GM23338 (cell line): ENCODE measurements around the gene TMEM141. TPM values are rescaled to one million over a fixed set of nuclear protein-coding genes. Genes with fewer than 3 reads are reported as not detected.

Experiments used
- ATAC-seq: fragments of 200-7000 bp; cut with Tn5 transposase; 3 replicates; pipeline ENCODE4 v1.9.1; 2020
- DNase-seq: peaks from one replicate; pipeline ENCODE4 v3.0.0-alpha.2; 2015; ENCODE audit warnings: low spot score
- H2AFZ ChIP-seq: fragments of 200-600 bp; sonication (generic); 2 replicates; pipeline ENCODE4 v1.8.0; 2016; ENCODE audit warnings: antibody characterized with exemption, mild to moderate bottlenecking, moderate library complexity
- H3F3A ChIP-seq: fragments of 200-600 bp; sonication (generic); replicated peaks from 2 replicates; pipeline ENCODE4 v1.8.0; 2017; ENCODE audit warnings: antibody characterized with exemption, mixed run types, low read depth
- H3K27ac ChIP-seq: fragments of 200-600 bp; sonication (generic); 2 replicates; pipeline ENCODE4 v1.6.1; 2016; ENCODE audit warnings: low read depth
- H3K27me3 ChIP-seq: fragments of 200-600 bp; sonication (generic); 2 replicates; pipeline ENCODE4 v1.8.0; 2016; ENCODE audit warnings: mild to moderate bottlenecking, mixed run types, moderate library complexity; ENCODE audit not compliant: insufficient read depth
- H3K36me3 ChIP-seq: fragments of 200-600 bp; sonication (generic); 2 replicates; pipeline ENCODE4 v1.8.0; 2016; ENCODE audit warnings: mild to moderate bottlenecking; ENCODE audit not compliant: insufficient read depth
- H3K4me1 ChIP-seq: fragments of 200-600 bp; sonication (generic); 2 replicates; pipeline ENCODE4 v1.8.0; 2016; ENCODE audit warnings: mild to moderate bottlenecking, moderate library complexity; ENCODE audit not compliant: insufficient read depth
- H3K4me2 ChIP-seq: fragments of 200-600 bp; sonication (generic); 2 replicates; pipeline ENCODE4 v1.7.1; 2017; ENCODE audit warnings: mixed run types
- H3K4me3 ChIP-seq: fragments of 200-600 bp; sonication (generic); 2 replicates; pipeline ENCODE4 v1.6.1; 2016; ENCODE audit warnings: mixed run types
- H3K79me2 ChIP-seq: fragments of 200-600 bp; sonication (generic); replicated peaks from 2 replicates; pipeline ENCODE4 v1.8.0; 2017; ENCODE audit warnings: mild to moderate bottlenecking; ENCODE audit not compliant: insufficient read depth
- H3K9me2 ChIP-seq: fragments of 200-600 bp; sonication (generic); 2 replicates; pipeline ENCODE4 v1.8.0; 2017; ENCODE audit not compliant: insufficient read depth
- H4K20me1 ChIP-seq: fragments of 200-600 bp; sonication (generic); replicated peaks from 2 replicates; pipeline ENCODE4 v1.8.0; 2017; ENCODE audit warnings: mild to moderate bottlenecking; ENCODE audit not compliant: insufficient read depth
- H3K27ac Mint-ChIP-seq: 2 replicates; pipeline ENCODE4 v1.8.0; 2020; ENCODE audit warnings: inconsistent platforms, mild to moderate bottlenecking, moderate library complexity, mixed read lengths
- H3K27me3 Mint-ChIP-seq: 3 replicates; pipeline ENCODE4 v1.8.0; 2022; ENCODE audit warnings: low read depth, mild to moderate bottlenecking, moderate library complexity, mixed read lengths, inconsistent platforms; ENCODE audit not compliant: insufficient read depth, poor library complexity
- H3K36me3 Mint-ChIP-seq: 3 replicates; pipeline ENCODE4 v1.8.0; 2021; ENCODE audit warnings: low read depth, mild to moderate bottlenecking, inconsistent platforms, moderate library complexity, mixed read lengths
- H3K4me1 Mint-ChIP-seq: 3 replicates; pipeline ENCODE4 v1.8.0; 2020; ENCODE audit warnings: mild to moderate bottlenecking, inconsistent platforms, mixed read lengths
- H3K4me3 Mint-ChIP-seq: 3 replicates; pipeline ENCODE4 v1.8.0; 2021; ENCODE audit warnings: moderate library complexity, mild to moderate bottlenecking, inconsistent platforms, mixed read lengths
- H3K9me3 Mint-ChIP-seq: 3 replicates; pipeline ENCODE4 v1.8.0; 2020; ENCODE audit warnings: moderate library complexity, mild to moderate bottlenecking, inconsistent platforms, mixed read lengths
- CTCF ChIP-seq, 2 experiments: fragments of 200-600 bp in 1 of 2; sonication (generic) in 1 of 2; conservative IDR thresholded peaks; 2 replicates each; pipeline versions ENCODE4 v1.5.1 to v1.6.1; 2016 to 2017; ENCODE audit warnings: antibody characterized with exemption in 2 of 2, low read depth in 2 of 2, mild to moderate bottlenecking in 2 of 2, moderate library complexity in 1 of 2
- EZH2phosphoT487 ChIP-seq: fragments of 200-600 bp; sonication (generic); IDR thresholded peaks from one replicate; pipeline ENCODE4 v1.8.1; 2018; ENCODE audit warnings: antibody characterized with exemption; ENCODE audit not compliant: unreplicated experiment
- JUNB ChIP-seq: IDR thresholded peaks from one replicate; pipeline ENCODE4 v1.6.1; 2016; ENCODE audit warnings: antibody characterized with exemption; ENCODE audit not compliant: unreplicated experiment
- STAT1 ChIP-seq: IDR thresholded peaks from one replicate; pipeline ENCODE4 v1.6.1; 2016; ENCODE audit warnings: antibody characterized with exemption; ENCODE audit not compliant: unreplicated experiment
- ZNF114 ChIP-seq: fragments of 250-450 bp; sonication (Bioruptor Pico); IDR thresholded peaks from 2 replicates; pipeline ENCODE4 v1.5.0; 2020; ENCODE audit warnings: mild to moderate bottlenecking, moderate library complexity
- polyA plus RNA-seq: library from polyadenylated mRNA; unstranded; fragments of >200 nt; fragmentation: Nextera tagmentation; extraction: Ambion mirVana; gene quantifications from 2 replicates; pipeline ENCODE4 v1.2.1, GENCODE V29; 2016
- total RNA-seq: library from RNA; depleted of rRNA; stranded (reverse); fragments of >200 nt; shearing (Covaris generic); gene quantifications from 2 replicates; pipeline ENCODE4 v1.2.3, GENCODE V29; 2014
- TF ChIP-seq, protein P1 (sequence below): fragments of 250-450 bp; sonication (Bioruptor Pico); IDR thresholded peaks from 2 replicates; pipeline ENCODE4 v1.5.0; 2020; ENCODE audit warnings: mild to moderate bottlenecking, moderate library complexity
- TF ChIP-seq, protein P2 (sequence below): IDR thresholded peaks from 2 replicates; pipeline ENCODE4 v1.6.1; 2016; ENCODE audit warnings: antibody characterized with exemption

TMEM141 gene
- total and polyA plus RNA-seq, 2 experiments from 2014 or later = 71.4 to 90.5 TPM

DNA sequence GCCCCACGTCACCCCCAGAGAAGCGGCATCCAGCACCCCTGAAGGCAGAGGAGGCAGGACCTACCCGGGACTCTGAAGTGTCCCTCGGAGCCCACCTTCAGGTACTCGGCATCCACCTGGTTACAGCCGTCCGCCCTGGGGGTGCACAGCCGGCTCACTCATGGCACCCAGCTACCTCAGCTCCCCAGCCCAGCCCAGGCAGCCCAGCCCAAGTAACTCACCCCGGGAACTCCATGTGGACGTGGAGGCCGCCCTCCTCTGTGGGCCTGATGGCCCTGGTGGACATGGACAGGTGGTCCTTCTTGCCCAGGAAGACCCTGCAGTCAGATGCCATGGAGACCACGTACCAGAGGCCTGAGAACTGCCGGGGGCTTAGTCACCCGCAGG is 27.5 kb upstream of the TMEM141 start (continued):
- TF ChIP-seq, protein P1, sequence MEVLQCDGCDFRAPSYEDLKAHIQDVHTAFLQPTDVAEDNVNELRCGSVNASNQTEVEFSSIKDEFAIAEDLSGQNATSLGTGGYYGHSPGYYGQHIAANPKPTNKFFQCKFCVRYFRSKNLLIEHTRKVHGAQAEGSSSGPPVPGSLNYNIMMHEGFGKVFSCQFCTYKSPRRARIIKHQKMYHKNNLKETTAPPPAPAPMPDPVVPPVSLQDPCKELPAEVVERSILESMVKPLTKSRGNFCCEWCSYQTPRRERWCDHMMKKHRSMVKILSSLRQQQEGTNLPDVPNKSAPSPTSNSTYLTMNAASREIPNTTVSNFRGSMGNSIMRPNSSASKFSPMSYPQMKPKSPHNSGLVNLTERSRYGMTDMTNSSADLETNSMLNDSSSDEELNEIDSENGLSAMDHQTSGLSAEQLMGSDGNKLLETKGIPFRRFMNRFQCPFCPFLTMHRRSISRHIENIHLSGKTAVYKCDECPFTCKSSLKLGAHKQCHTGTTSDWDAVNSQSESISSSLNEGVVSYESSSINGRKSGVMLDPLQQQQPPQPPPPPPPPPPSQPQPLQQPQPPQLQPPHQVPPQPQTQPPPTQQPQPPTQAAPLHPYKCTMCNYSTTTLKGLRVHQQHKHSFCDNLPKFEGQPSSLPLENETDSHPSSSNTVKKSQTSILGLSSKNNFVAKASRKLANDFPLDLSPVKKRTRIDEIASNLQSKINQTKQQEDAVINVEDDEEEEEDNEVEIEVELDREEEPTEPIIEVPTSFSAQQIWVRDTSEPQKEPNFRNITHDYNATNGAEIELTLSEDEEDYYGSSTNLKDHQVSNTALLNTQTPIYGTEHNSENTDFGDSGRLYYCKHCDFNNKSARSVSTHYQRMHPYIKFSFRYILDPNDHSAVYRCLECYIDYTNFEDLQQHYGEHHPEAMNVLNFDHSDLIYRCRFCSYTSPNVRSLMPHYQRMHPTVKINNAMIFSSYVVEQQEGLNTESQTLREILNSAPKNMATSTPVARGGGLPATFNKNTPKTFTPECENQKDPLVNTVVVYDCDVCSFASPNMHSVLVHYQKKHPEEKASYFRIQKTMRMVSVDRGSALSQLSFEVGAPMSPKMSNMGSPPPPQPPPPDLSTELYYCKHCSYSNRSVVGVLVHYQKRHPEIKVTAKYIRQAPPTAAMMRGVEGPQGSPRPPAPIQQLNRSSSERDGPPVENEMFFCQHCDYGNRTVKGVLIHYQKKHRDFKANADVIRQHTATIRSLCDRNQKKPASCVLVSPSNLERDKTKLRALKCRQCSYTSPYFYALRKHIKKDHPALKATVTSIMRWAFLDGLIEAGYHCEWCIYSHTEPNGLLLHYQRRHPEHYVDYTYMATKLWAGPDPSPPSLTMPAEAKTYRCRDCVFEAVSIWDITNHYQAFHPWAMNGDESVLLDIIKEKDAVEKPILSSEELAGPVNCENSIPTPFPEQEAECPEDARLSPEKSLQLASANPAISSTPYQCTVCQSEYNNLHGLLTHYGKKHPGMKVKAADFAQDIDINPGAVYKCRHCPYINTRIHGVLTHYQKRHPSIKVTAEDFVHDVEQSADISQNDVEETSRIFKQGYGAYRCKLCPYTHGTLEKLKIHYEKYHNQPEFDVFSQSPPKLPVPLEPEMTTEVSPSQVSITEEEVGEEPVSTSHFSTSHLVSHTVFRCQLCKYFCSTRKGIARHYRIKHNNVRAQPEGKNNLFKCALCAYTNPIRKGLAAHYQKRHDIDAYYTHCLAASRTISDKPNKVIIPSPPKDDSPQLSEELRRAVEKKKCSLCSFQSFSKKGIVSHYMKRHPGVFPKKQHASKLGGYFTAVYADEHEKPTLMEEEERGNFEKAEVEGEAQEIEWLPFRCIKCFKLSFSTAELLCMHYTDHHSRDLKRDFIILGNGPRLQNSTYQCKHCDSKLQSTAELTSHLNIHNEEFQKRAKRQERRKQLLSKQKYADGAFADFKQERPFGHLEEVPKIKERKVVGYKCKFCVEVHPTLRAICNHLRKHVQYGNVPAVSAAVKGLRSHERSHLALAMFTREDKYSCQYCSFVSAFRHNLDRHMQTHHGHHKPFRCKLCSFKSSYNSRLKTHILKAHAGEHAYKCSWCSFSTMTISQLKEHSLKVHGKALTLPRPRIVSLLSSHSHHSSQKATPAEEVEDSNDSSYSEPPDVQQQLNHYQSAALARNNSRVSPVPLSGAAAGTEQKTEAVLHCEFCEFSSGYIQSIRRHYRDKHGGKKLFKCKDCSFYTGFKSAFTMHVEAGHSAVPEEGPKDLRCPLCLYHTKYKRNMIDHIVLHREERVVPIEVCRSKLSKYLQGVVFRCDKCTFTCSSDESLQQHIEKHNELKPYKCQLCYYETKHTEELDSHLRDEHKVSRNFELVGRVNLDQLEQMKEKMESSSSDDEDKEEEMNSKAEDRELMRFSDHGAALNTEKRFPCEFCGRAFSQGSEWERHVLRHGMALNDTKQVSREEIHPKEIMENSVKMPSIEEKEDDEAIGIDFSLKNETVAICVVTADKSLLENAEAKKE (CRISPR knock-in tag) = no peak
- no peak for TF ChIP-seq JUNB
- TF ChIP-seq ZNF114 (CRISPR knock-in tag) = no peak
- TF ChIP-seq, protein P2, sequence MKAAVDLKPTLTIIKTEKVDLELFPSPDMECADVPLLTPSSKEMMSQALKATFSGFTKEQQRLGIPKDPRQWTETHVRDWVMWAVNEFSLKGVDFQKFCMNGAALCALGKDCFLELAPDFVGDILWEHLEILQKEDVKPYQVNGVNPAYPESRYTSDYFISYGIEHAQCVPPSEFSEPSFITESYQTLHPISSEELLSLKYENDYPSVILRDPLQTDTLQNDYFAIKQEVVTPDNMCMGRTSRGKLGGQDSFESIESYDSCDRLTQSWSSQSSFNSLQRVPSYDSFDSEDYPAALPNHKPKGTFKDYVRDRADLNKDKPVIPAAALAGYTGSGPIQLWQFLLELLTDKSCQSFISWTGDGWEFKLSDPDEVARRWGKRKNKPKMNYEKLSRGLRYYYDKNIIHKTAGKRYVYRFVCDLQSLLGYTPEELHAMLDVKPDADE = no peak
- no peak for TF ChIP-seq STAT1

DNA sequence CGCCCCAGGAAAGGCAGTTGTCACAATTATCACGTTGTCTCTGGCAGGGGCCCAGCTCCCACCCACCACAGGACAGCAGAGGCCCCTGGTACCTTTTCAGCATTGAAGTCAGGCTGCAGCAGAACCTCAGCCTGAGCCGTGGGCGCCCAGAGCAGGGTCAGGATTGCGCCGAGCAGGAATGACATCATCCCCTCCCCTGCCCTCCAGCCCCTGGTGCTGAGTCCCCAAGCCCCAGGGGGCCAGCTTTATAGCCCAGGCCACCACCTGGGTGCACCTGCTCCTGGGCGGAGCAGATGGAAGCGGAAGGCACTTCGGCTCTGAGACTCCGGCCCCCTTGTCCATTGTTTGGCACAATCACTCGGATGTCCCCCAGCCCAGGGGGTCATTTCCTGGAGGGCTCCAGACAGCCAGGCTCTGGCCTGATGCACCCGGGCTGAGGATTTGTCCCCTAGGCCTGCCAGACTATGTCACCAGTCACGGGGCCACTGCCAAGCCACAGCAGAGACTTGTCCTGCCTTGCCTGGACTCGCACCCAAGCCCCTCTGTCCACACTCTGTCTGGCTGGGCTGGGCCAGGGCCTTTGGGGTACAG is 26.7 kb upstream of the TMEM141 start, which contains the start of gene LCN15:
TSS of gene LCN15 (minus strand) at position 218 of the 591 bp plus-strand sequence. CDS start at position 188, 30 bp downstream.
- Mint-ChIP-seq H3K4me3 (peak within 1 kb of the TSS; percentile 57; the same call in 2 of the 3 replicates), H3K9me3 (peaks cover 13% of the 10 kb centered on the region), H3K27ac (no peak within 1 kb of the TSS), H3K36me3 (peaks cover 3% of the 10 kb centered on the region; the same call in 2 of the 3 replicates), H3K27me3 (peaks cover 8% of the 10 kb centered on the region), H3K4me1 (peaks cover 13% of the 10 kb centered on the region)
- no peaks in the 10 kb centered on the region for H3K36me3 ChIP-seq
- peak within 1 kb of the TSS; percentile 51 for H3K4me3 ChIP-seq
- no peak within 1 kb of the TSS for H3K27ac ChIP-seq
- no peaks in the 10 kb centered on the region for H3K4me1 ChIP-seq
- H3F3A ChIP-seq = 0 out of 2 replicates have a peak, but pooled peaks cover 5% of the 10 kb centered on the region
- H3K9me2 ChIP-seq = no peaks in the 10 kb centered on the region
- H2AFZ ChIP-seq = peak within 1 kb of the TSS; percentile 80; the same call in 1 of the 2 replicates
- no peaks in the 10 kb centered on the region for H3K27me3 ChIP-seq
- no peaks in the 10 kb centered on the region for H4K20me1 ChIP-seq
- no peak for ATAC-seq
- H3K79me2 ChIP-seq = no peaks in the 10 kb centered on the region
- H3K4me2 ChIP-seq = peak within 1 kb of the TSS; percentile 76; the same call in 1 of the 2 replicates
- DNase-seq = no peak
- TF ChIP-seq CTCF (conservative IDR thresholded peaks at IDR 0.05; ENCODE audit: low read depth in 2 of 2) = no peak
- no peak for TF ChIP-seq STAT1
- TF ChIP-seq, protein P2 = no peak
- no peak for TF ChIP-seq EZH2phosphoT487
